Fibroblast of skin of left quadriceps (primary cell): ENCODE measurements around the gene ELFN2.

ENCODE experiments used
- DNase-seq, 2 experiments: peaks; one replicate each; pipeline ENCODE4 v3.0.0-alpha.2; 2013; ENCODE audit warnings: low read depth in 2 of 2

The ELFN2 gene

GRCh38 chr22:37357446-37358075 lies 69.7 kb downstream of the ELFN2 start:
- DNase-seq, result peak; percentile 37 to 45

- no peak for DNase-seq
Measured at GRCh38 chr22:37356922-37357321, 70.4 kb downstream of the ELFN2 start.

GRCh38 chr22:37355174-37355573 lies 72.1 kb downstream of the ELFN2 start:
- DNase-seq, result no peak

GRCh38 chr22:37354670-37355069 lies 72.6 kb downstream of the ELFN2 start:
- no peak for DNase-seq

GRCh38 chr22:37354261-37354660 lies 73.0 kb downstream of the ELFN2 start:
- no peak for DNase-seq

GRCh38 chr22:37353839-37354238 lies 73.4 kb downstream of the ELFN2 start:
- peak in 1 of 2 experiments; percentile 39 for DNase-seq

GRCh38 chr22:37352481-37352880 lies 74.8 kb downstream of the ELFN2 start:
- no peak for DNase-seq

- DNase-seq, result no peak
Measured at GRCh38 chr22:37351232-37351631, 76.0 kb downstream of the ELFN2 start.

- DNase-seq, result no peak
Measured at GRCh38 chr22:37349043-37349814, 78.0 kb downstream of the ELFN2 start.

- no peak for DNase-seq
Measured at GRCh38 chr22:37346505-37346895, 80.8 kb downstream of the ELFN2 start.

- DNase-seq, result peak; percentile 95 to 96
Measured at GRCh38 chr22:37345863-37346504, 81.3 kb downstream of the ELFN2 start.

- DNase-seq, result no peak
Measured at GRCh38 chr22:37344735-37345449, 82.4 kb downstream of the ELFN2 start.

GRCh38 chr22:37343863-37344734 lies 83.2 kb downstream of the ELFN2 start:
- DNase-seq, result no peak

GRCh38 chr22:37343348-37343747 lies 83.9 kb downstream of the ELFN2 start:
- no peak for DNase-seq

GRCh38 chr22:37342065-37342464 lies 85.2 kb downstream of the ELFN2 start:
- DNase-seq, result no peak

GRCh38 chr22:37340331-37341262 lies 86.7 kb downstream of the ELFN2 start:
- DNase-seq, result no peak

- DNase-seq, result no peak
Measured at GRCh38 chr22:37338539-37339246, 88.6 kb downstream of the ELFN2 start.

GRCh38 chr22:37337204-37337943 lies 89.9 kb downstream of the ELFN2 start:
- no peak for DNase-seq

- DNase-seq, result no peak
Measured at GRCh38 chr22:37336579-37336978, 90.7 kb downstream of the ELFN2 start.
